H1 (cell line): Measurements from ENCODE around the gene RNF44. TPM values are rescaled to one million over a fixed set of nuclear protein-coding genes. Genes with fewer than 3 reads are reported as not detected.

Experiments used
- CTCF ChIA-PET: fragments of 300-600 bp; sonication (Branson Sonifier 250); formaldehyde crosslinking; loops from one replicate; lab custom pipeline; 2021; ENCODE audit not compliant: partially characterized antibody; lab: Charles Lee
- POLR2A ChIA-PET: fragments of 300-600 bp; sonication (Branson Sonifier 250); formaldehyde crosslinking; loops from one replicate; lab custom pipeline; 2021; ENCODE audit warnings: inconsistent platforms; ENCODE audit not compliant: partially characterized antibody; lab: Charles Lee
- DNase-seq, 2 experiments: peaks; one replicate each; pipeline versions ENCODE4 v3.0.0 to v3.0.0-alpha.2; 2010 to 2022; ENCODE audit warnings: low spot score in 2 of 2, low read depth in 1 of 2, mixed read lengths in 1 of 2
- FAIRE-seq: peaks from 2 replicates; lab custom pipeline; 2011; peaks lifted over from hg19 to GRCh38; lab: Jason Lieb, UNC
- H2AFZ ChIP-seq: 2 replicates; pipeline ENCODE4 v1.8.1; 2012; ENCODE audit warnings: low read length, inconsistent platforms
- H2AK5ac ChIP-seq: 2 replicates; pipeline ENCODE4 v1.6.1; 2013; ENCODE audit warnings: low read depth, low read length
- H2BK120ac ChIP-seq: replicated peaks from 2 replicates; pipeline ENCODE3; 2013; ENCODE audit warnings: low read depth, low read length, inconsistent platforms
- H2BK12ac ChIP-seq: 2 replicates; pipeline ENCODE4 v1.6.1; 2013; ENCODE audit warnings: low read depth, low read length
- H2BK15ac ChIP-seq: 2 replicates; pipeline ENCODE4 v1.6.1; 2013; ENCODE audit warnings: low read length
- H2BK20ac ChIP-seq: 2 replicates; pipeline ENCODE4 v1.6.1; 2013; ENCODE audit warnings: low read length
- H2BK5ac ChIP-seq: 2 replicates; pipeline ENCODE4 v1.6.1; 2013; ENCODE audit warnings: low read depth, low read length
- H3K14ac ChIP-seq: 2 replicates; pipeline ENCODE4 v1.6.1; 2013; ENCODE audit warnings: inconsistent platforms; ENCODE audit not compliant: insufficient read length
- H3K18ac ChIP-seq: 2 replicates; pipeline ENCODE4 v1.6.1; 2013; ENCODE audit warnings: low read length; ENCODE audit errors: extremely low read depth
- H3K23ac ChIP-seq: 2 replicates; pipeline ENCODE4 v1.6.1; 2013; ENCODE audit warnings: inconsistent platforms; ENCODE audit not compliant: insufficient read length
- H3K23me2 ChIP-seq: 2 replicates; pipeline ENCODE4 v1.6.1; 2013; ENCODE audit warnings: low read depth, low read length
- H3K27ac ChIP-seq: 2 replicates; pipeline ENCODE4 v1.6.1; 2011; ENCODE audit warnings: low read depth, low read length, inconsistent platforms
- H3K27me3 ChIP-seq, 4 experiments: replicated peaks in 1 of 4; 1 replicate in 1 of 4; 2 replicates in 3 of 4; pipeline versions ENCODE4 v1.6.1 to v1.8.1; 2011 to 2013; ENCODE audit warnings: low read length in 3 of 4, mild to moderate bottlenecking in 3 of 4, inconsistent platforms in 2 of 4, mixed read lengths in 2 of 4, moderate library complexity in 1 of 4; ENCODE audit not compliant: control insufficient read depth in 3 of 4, insufficient read depth in 3 of 4; ENCODE audit errors: extremely low read depth in 1 of 4
- H3K36me3 ChIP-seq, 4 experiments: 2 replicates each; pipeline versions ENCODE4 v1.6.1 to v1.8.1; 2011 to 2013; ENCODE audit warnings: mild to moderate bottlenecking in 4 of 4, low read length in 3 of 4, moderate library complexity in 2 of 4, control low read depth in 1 of 4, inconsistent platforms in 1 of 4; ENCODE audit not compliant: insufficient read depth in 4 of 4, control insufficient read depth in 2 of 4
- H3K4ac ChIP-seq: replicated peaks from 2 replicates; pipeline ENCODE3; 2013; ENCODE audit warnings: low read length, low read depth, mixed read lengths, inconsistent platforms; ENCODE audit not compliant: insufficient read length
- H3K4me1 ChIP-seq, 4 experiments: replicated peaks in 1 of 4; 1 replicate in 1 of 4; 2 replicates in 3 of 4; pipeline versions ENCODE4 v1.6.1 to v1.8.1; 2011 to 2013; ENCODE audit warnings: low read length in 3 of 4, inconsistent platforms in 2 of 4, mixed read lengths in 1 of 4; ENCODE audit not compliant: insufficient read depth in 4 of 4, control insufficient read depth in 3 of 4
- H3K4me2 ChIP-seq, 2 experiments: 2 replicates each; pipeline versions ENCODE4 v1.6.1 to v1.8.1; 2011 to 2013; ENCODE audit warnings: low read depth in 2 of 2, low read length in 2 of 2, control low read depth in 1 of 2, inconsistent platforms in 1 of 2, mild to moderate bottlenecking in 1 of 2; ENCODE audit not compliant: insufficient read depth in 1 of 2
- H3K4me3 ChIP-seq, 4 experiments: fragments of 200-600, 300-600 bp in 1 of 4; sonication (generic), shearing (Covaris generic), sonication (Bioruptor Twin) in 1 of 4; 2 replicates each; pipeline versions ENCODE4 v1.5.1 to v1.8.1; 2011 to 2016; ENCODE audit warnings: low read length in 4 of 4, low read depth in 3 of 4, control low read depth in 2 of 4, inconsistent platforms in 2 of 4, mild to moderate bottlenecking in 2 of 4, mixed read lengths in 1 of 4, moderate library complexity in 1 of 4; ENCODE audit not compliant: insufficient read depth in 2 of 4; ENCODE audit errors: extremely low read depth in 1 of 4
- H3K56ac ChIP-seq: replicated peaks from 2 replicates; pipeline ENCODE3; 2013; ENCODE audit warnings: low read depth, mild to moderate bottlenecking, mixed read lengths, low read length, inconsistent platforms; ENCODE audit not compliant: insufficient read length
- H3K79me1 ChIP-seq: 2 replicates; pipeline ENCODE4 v1.6.1; 2013; ENCODE audit warnings: low read depth, low read length, control low read depth
- H3K79me2 ChIP-seq, 2 experiments: 2 replicates each; pipeline versions ENCODE4 v1.6.1 to v1.8.1; 2012 to 2013; ENCODE audit warnings: low read length in 2 of 2, mild to moderate bottlenecking in 2 of 2, inconsistent platforms in 1 of 2; ENCODE audit not compliant: insufficient read depth in 2 of 2, control insufficient read depth in 1 of 2
- H3K9ac ChIP-seq, 4 experiments: replicated peaks in 1 of 4; 1 replicate in 1 of 4; 2 replicates in 3 of 4; pipeline versions ENCODE4 v1.6.1 to v1.8.1; 2011 to 2013; ENCODE audit warnings: low read depth in 3 of 4, low read length in 3 of 4, control low read depth in 2 of 4, mild to moderate bottlenecking in 2 of 4, moderate library complexity in 2 of 4, inconsistent platforms in 1 of 4; ENCODE audit errors: extremely low read depth in 1 of 4
- H3K9me3 ChIP-seq, 2 experiments: 2 replicates each; pipeline versions ENCODE4 v1.6.1 to v1.8.1; 2012 to 2013; ENCODE audit warnings: mild to moderate bottlenecking in 2 of 2, moderate library complexity in 2 of 2, control low read depth in 1 of 2, inconsistent platforms in 1 of 2, low read depth in 1 of 2, low read length in 1 of 2, mixed read lengths in 1 of 2; ENCODE audit not compliant: insufficient read depth in 2 of 2
- H4K20me1 ChIP-seq, 2 experiments: replicated peaks in 1 of 2; 2 replicates each; pipeline versions ENCODE3 to v1.8.1; 2011 to 2013; ENCODE audit warnings: inconsistent platforms in 2 of 2, low read length in 2 of 2, mild to moderate bottlenecking in 1 of 2; ENCODE audit not compliant: insufficient read depth in 2 of 2, control insufficient read depth in 1 of 2
- H4K5ac ChIP-seq: 2 replicates; pipeline ENCODE4 v1.6.1; 2013; ENCODE audit warnings: low read length, low read depth, mixed read lengths, inconsistent platforms; ENCODE audit not compliant: insufficient read length
- H4K8ac ChIP-seq: 2 replicates; pipeline ENCODE4 v1.8.0; 2013; ENCODE audit warnings: mild to moderate bottlenecking, moderate library complexity, low read length, inconsistent platforms; ENCODE audit not compliant: insufficient read depth; ENCODE audit errors: extremely low read depth
- H4K91ac ChIP-seq: replicated peaks from 2 replicates; pipeline ENCODE3; 2013; ENCODE audit warnings: low read length, mixed read lengths, inconsistent platforms; ENCODE audit not compliant: insufficient read length
- EGR1 ChIP-seq: IDR thresholded peaks from 2 replicates; pipeline ENCODE4 v1.6.1; 2011; ENCODE audit warnings: low read depth, low read length, borderline replicate concordance
- EP300 ChIP-seq, 2 experiments: IDR thresholded peaks; 1 replicate in 1 of 2; 2 replicates in 1 of 2; pipeline ENCODE4 v1.6.1; 2011 to 2012; ENCODE audit warnings: low read depth in 2 of 2, low read length in 2 of 2, mild to moderate bottlenecking in 2 of 2, borderline replicate concordance in 1 of 2, inconsistent platforms in 1 of 2, moderate library complexity in 1 of 2
- GABPA ChIP-seq: IDR thresholded peaks from 2 replicates; pipeline ENCODE4 v1.6.1; 2011; ENCODE audit warnings: mild to moderate bottlenecking, low read length, moderate library complexity, borderline replicate concordance; ENCODE audit not compliant: insufficient read depth
- RNF2 ChIP-seq: fragments of 200-900, 300-1000 bp; sonication (generic); IDR thresholded peaks from 2 replicates; pipeline ENCODE4 v1.7.1; 2016; ENCODE audit warnings: borderline replicate concordance, low read depth, mild to moderate bottlenecking, antibody characterized with exemption, low read length; ENCODE audit not compliant: poor library complexity, severe bottlenecking; ENCODE audit errors: missing control alignments
- SIX5 ChIP-seq: IDR thresholded peaks from 2 replicates; pipeline ENCODE4 v1.6.1; 2011; ENCODE audit warnings: mild to moderate bottlenecking, low read depth, low read length
- TBP ChIP-seq: IDR thresholded peaks from 2 replicates; pipeline ENCODE4 v1.6.1; 2011; ENCODE audit warnings: low read depth, low read length, improper control_type of control experiment
- WGBS, 2 experiments: shearing (Covaris generic) in 1 of 2; methylation state at CpG; one replicate each; pipeline versions ENCODE4 v1.1.6 to v1.1.7; 2013 to 2015; ENCODE audit warnings: low lambda C conversion rate in 2 of 2, mixed read lengths in 2 of 2, inconsistent platforms in 1 of 2, low coverage in 1 of 2, missing lambda C conversion rate in 1 of 2; ENCODE audit not compliant: insufficient replicate concordance in 2 of 2, insufficient coverage in 1 of 2, insufficient read length in 1 of 2; ENCODE audit errors: extremely low coverage in 1 of 2, missing lambda C conversion rate in 1 of 2; 5-methylcytosine and 5-hydroxymethylcytosine counted together
- polyA plus RNA-seq, 7 experiments: library from polyadenylated mRNA; depleted of rRNA in 3 of 7; stranded (reverse) in 5 of 7; unstranded in 2 of 7; fragments of >200 nt in 5 of 7; fragments of 200-250 nt in 2 of 7; gene quantifications; 1 replicate in 5 of 7; 2 replicates in 1 of 7; 4 replicates in 1 of 7; pipeline versions ENCODE4 v1.2.1 to v1.2.3, GENCODE V29; 2011 to 2013; ENCODE audit warnings: missing spikeins in 2 of 7, mixed read lengths in 2 of 7
- total RNA-seq: library from RNA; stranded (reverse); fragmentation: NEBNext Ultra II Directional; extraction: Animal tissue kit (Norgen Biotek cat#: 25700); gene quantifications from 2 replicates; pipeline ENCODE4 v1.2.1, GENCODE V29; 2021

Gene RNF44
- total and polyA plus RNA-seq, 2 of the 8 experiments (the other 6 are each of a cell fraction or from before 2014, with no cell fraction given) = 54.7 to 164 TPM

DNA sequence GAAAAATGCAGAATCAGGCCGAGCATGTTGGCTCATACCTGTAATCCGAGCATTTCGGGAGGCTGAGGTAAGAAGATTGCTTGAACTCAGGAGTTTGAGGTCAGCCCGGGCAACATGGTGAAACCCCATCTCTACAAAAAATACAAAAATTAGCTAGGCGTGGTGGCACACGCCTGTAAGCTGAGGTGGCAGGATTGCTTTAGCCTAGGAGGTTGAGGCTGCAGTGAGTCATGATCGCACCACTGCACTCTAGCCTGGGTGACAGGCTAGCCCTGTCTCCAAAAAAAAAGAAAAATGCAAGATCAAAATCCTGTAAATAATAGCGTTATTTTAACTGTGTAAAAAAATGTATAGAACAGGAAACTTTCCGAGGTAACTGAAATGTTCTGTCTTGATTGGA lies 39.4 kb downstream of the RNF44 start:
- H3K27ac ChIP-seq = no peak overlapping the region
- no peak overlapping the region for H3K4ac ChIP-seq
- no peak overlapping the region for H4K5ac ChIP-seq
- H3K18ac ChIP-seq = no peak overlapping the region
- DNase-seq = no peak
- CTCF ChIA-PET = interaction anchor here (1.3 kb wide), 1 partner anchor 12 kb away, joined by 3 read pairs; no protein-coding TSS in a partner anchor
- no peak overlapping the region for H2BK5ac ChIP-seq
- no peaks in the 10 kb centered on the region for H3K9me3 ChIP-seq
- H2BK20ac ChIP-seq = no peak overlapping the region
- H3K79me2 ChIP-seq = no peaks in the 10 kb centered on the region
- POLR2A ChIA-PET = interaction anchor here (1.5 kb wide), 1 partner anchor 38 kb away, joined by 3 read pairs; no protein-coding TSS in a partner anchor
- no peak for FAIRE-seq
- WGBS, 2 experiments = 89% methylated on average over 9 of the region's 9 CpGs; no CpG with 5 or more reads in 1 of the 2 experiments
- no peaks in the 10 kb centered on the region for H3K79me1 ChIP-seq
- no peaks in the 10 kb centered on the region for H4K20me1 ChIP-seq
- H3K23ac ChIP-seq = no peak overlapping the region
- no peak overlapping the region for H2AFZ ChIP-seq
- no peak overlapping the region for H2BK12ac ChIP-seq
- H4K91ac ChIP-seq = no peak overlapping the region
- H3K4me1 ChIP-seq = no peaks in the 10 kb centered on the region
- H2BK15ac ChIP-seq = no peak overlapping the region
- H3K14ac ChIP-seq = no peak overlapping the region
- H3K4me2 ChIP-seq = no peak overlapping the region
- H3K56ac ChIP-seq = no peak overlapping the region
- H3K27me3 ChIP-seq = no peaks in the 10 kb centered on the region
- H3K36me3 ChIP-seq = peaks cover 17 to 87% (median 60%) of the 10 kb centered on the region in 4 experiments
- H3K4me3 ChIP-seq = no peak overlapping the region
- H2BK120ac ChIP-seq = no peak overlapping the region
- no peaks in the 10 kb centered on the region for H3K23me2 ChIP-seq
- no peak overlapping the region for H4K8ac ChIP-seq
- no peak overlapping the region for H2AK5ac ChIP-seq
- H3K9ac ChIP-seq = no peak overlapping the region
- TF ChIP-seq EP300 (IDR thresholded peaks at IDR 0.05; ENCODE audit: borderline replicate concordance in 1 of 2, low read depth in 2 of 2, low read length in 2 of 2) = no peak
- no peak for TF ChIP-seq TBP
- no peak for TF ChIP-seq GABPA
- no peak for TF ChIP-seq EGR1
- no peak for TF ChIP-seq SIX5
- TF ChIP-seq RNF2 = no peak
